HCT116 (cell line): ENCODE measurements around the gene CD96. TPM values are rescaled to one million over a fixed set of nuclear protein-coding genes. Genes with fewer than 3 reads are reported as not detected.

Source experiments
- ATAC-seq: fragments of 200-7000 bp; cut with Tn5 transposase; 2 replicates; pipeline ENCODE4 v1.9.1; 2020; ENCODE audit warnings: mild to moderate bottlenecking, moderate library complexity
- BruUV-seq: library from RNA; stranded (reverse); fragments of 400-500 nt; replicated peaks from 2 replicates; lab custom pipeline; 2021; lab: Mats Ljungman, UMichigan
- CTCF ChIA-PET: fragments of 300-600 bp; sonication (Branson Sonifier 250); formaldehyde crosslinking; loops from one replicate; lab custom pipeline; 2021; ENCODE audit warnings: antibody characterized with exemption; lab: Charles Lee
- POLR2A ChIA-PET: fragments of 300-600, 350-600 bp; sonication (Branson Sonifier 250); formaldehyde crosslinking; loops from one replicate; lab custom pipeline; 2021; ENCODE audit warnings: antibody characterized with exemption; lab: Charles Lee
- RAD21 ChIA-PET, 2 experiments: fragments of 300-600 bp; sonication (Branson Sonifier 250); formaldehyde crosslinking; loops; one replicate each; lab custom pipeline; 2023; ENCODE audit warnings: low total read pairs in 2 of 2; ENCODE audit not compliant: uncharacterized antibody in 2 of 2, unreplicated experiment in 2 of 2, low non-redundant PET in 1 of 2; lab: Charles Lee
- DNase-seq: peaks from one replicate; pipeline ENCODE4 v3.0.0-alpha.2; 2010; ENCODE audit warnings: low read depth, low spot score
- H2AFZ ChIP-seq: fragments of 200-600 bp; shearing (Covaris generic), sonication (generic); 2 replicates; pipeline ENCODE4 v1.6.1; 2017; ENCODE audit warnings: low read depth, mixed run types, mixed read lengths, antibody characterized with exemption, low read length; ENCODE audit not compliant: poor library complexity, severe bottlenecking
- H3K27ac ChIP-seq: 2 replicates; pipeline ENCODE4 v1.5.1; 2012; ENCODE audit warnings: low read depth, low read length
- H3K27me3 ChIP-seq: fragments of 200-600 bp; sonication (generic); 2 replicates; pipeline ENCODE4 v1.6.1; 2016; ENCODE audit warnings: mixed run types, low read length, mixed read lengths; ENCODE audit not compliant: insufficient read depth
- H3K36me3 ChIP-seq, 2 experiments: fragments of 200-500 bp in 1 of 2; fragments of 200-600 bp in 1 of 2; sonication (Bioruptor generic) in 1 of 2; sonication (generic) in 1 of 2; 2 replicates each; pipeline versions ENCODE4 v1.5.1 to v1.6.1; 2014 to 2016; ENCODE audit warnings: low read length in 2 of 2, inconsistent platforms in 1 of 2, mixed read lengths in 1 of 2, mixed run types in 1 of 2; ENCODE audit not compliant: insufficient read depth in 2 of 2, control insufficient read depth in 1 of 2
- H3K4me1 ChIP-seq, 2 experiments: fragments of 200-600 bp in 1 of 2; sonication (generic) in 1 of 2; 2 replicates each; pipeline versions ENCODE4 v1.5.1 to v1.6.1; 2012 to 2017; ENCODE audit warnings: low read length in 2 of 2, inconsistent platforms in 1 of 2, mild to moderate bottlenecking in 1 of 2, mixed read lengths in 1 of 2, mixed run types in 1 of 2, moderate library complexity in 1 of 2; ENCODE audit not compliant: insufficient read depth in 2 of 2, control insufficient read depth in 1 of 2
- H3K4me2 ChIP-seq: fragments of 200-600 bp; sonication (generic); 2 replicates; pipeline ENCODE4 v1.6.1; 2017; ENCODE audit warnings: mixed run types, low read length, mixed read lengths
- H3K4me3 ChIP-seq, 2 experiments: fragments of 200-600 bp in 1 of 2; sonication (generic) in 1 of 2; replicated peaks in 1 of 2; 2 replicates each; pipeline ENCODE4 v1.5.1; 2011 to 2016; ENCODE audit warnings: low read length in 2 of 2, control low read depth in 1 of 2, low read depth in 1 of 2, mild to moderate bottlenecking in 1 of 2, mixed read lengths in 1 of 2, mixed run types in 1 of 2
- H3K79me2 ChIP-seq: fragments of 200-600 bp; sonication (generic); 2 replicates; pipeline ENCODE4 v1.6.1; 2017; ENCODE audit warnings: mild to moderate bottlenecking, mixed run types, low read length, moderate library complexity, mixed read lengths; ENCODE audit not compliant: insufficient read depth
- H3K9ac ChIP-seq: fragments of 200-600 bp; sonication (generic); 2 replicates; pipeline ENCODE4 v1.6.1; 2016; ENCODE audit warnings: low read length, mixed read lengths
- H3K9me2 ChIP-seq: fragments of 200-600 bp; sonication (generic), shearing (Covaris generic); 2 replicates; pipeline ENCODE4 v1.6.1; 2017; ENCODE audit warnings: mixed run types, mild to moderate bottlenecking, moderate library complexity; ENCODE audit not compliant: insufficient read depth
- H3K9me3 ChIP-seq, 2 experiments: fragments of 200-500 bp in 1 of 2; fragments of 200-600 bp in 1 of 2; sonication (Bioruptor generic) in 1 of 2; sonication (generic) in 1 of 2; 2 replicates each; pipeline ENCODE4 v1.6.1; 2014 to 2017; ENCODE audit warnings: low read length in 2 of 2, mixed read lengths in 2 of 2, inconsistent platforms in 1 of 2, low read depth in 1 of 2, mild to moderate bottlenecking in 1 of 2, mixed run types in 1 of 2, moderate library complexity in 1 of 2; ENCODE audit not compliant: control insufficient read depth in 1 of 2, insufficient read depth in 1 of 2
- H4K20me1 ChIP-seq: fragments of 200-600 bp; sonication (generic), shearing (Covaris generic); 2 replicates; pipeline ENCODE4 v1.6.1; 2017; ENCODE audit warnings: mixed run types, mild to moderate bottlenecking, moderate library complexity; ENCODE audit not compliant: insufficient read depth
- CBX3 ChIP-seq: IDR thresholded peaks from 2 replicates; pipeline ENCODE4 v1.6.1; 2012; ENCODE audit warnings: low read depth
- CEBPB ChIP-seq: IDR thresholded peaks from 2 replicates; pipeline ENCODE4 v1.6.1; 2012; ENCODE audit warnings: low read depth
- EZH2 ChIP-seq: fragments of 200-600 bp; sonication (generic); IDR thresholded peaks from 2 replicates; pipeline ENCODE4 v1.6.1; 2017; ENCODE audit warnings: antibody characterized with exemption, mixed run types
- FOSL1 ChIP-seq: IDR thresholded peaks from 2 replicates; pipeline ENCODE4 v1.6.1; 2012; ENCODE audit warnings: low read depth
- JUND ChIP-seq: IDR thresholded peaks from 2 replicates; pipeline ENCODE4 v1.6.1; 2012
- MAX ChIP-seq: IDR thresholded peaks from 2 replicates; pipeline ENCODE4 v1.6.1; 2012
- RAD21 ChIP-seq: IDR thresholded peaks from 2 replicates; pipeline ENCODE4 v1.6.1; 2012; ENCODE audit warnings: low read depth, mild to moderate bottlenecking
- SIN3A ChIP-seq: IDR thresholded peaks from 2 replicates; pipeline ENCODE4 v1.6.1; 2012; ENCODE audit warnings: low read depth
- SP1 ChIP-seq: IDR thresholded peaks from 2 replicates; pipeline ENCODE4 v1.6.1; 2012; ENCODE audit warnings: low read depth
- SRF ChIP-seq: IDR thresholded peaks from 2 replicates; pipeline ENCODE4 v1.6.1; 2012; ENCODE audit warnings: low read depth
- TCF7L2 ChIP-seq: IDR thresholded peaks from 2 replicates; pipeline ENCODE4 v1.7.0; 2011; ENCODE audit warnings: borderline replicate concordance, inconsistent platforms; ENCODE audit not compliant: insufficient read depth, insufficient read length; ENCODE audit errors: extremely low read depth
- YY1 ChIP-seq: IDR thresholded peaks from 2 replicates; pipeline ENCODE4 v1.6.1; 2011; ENCODE audit warnings: low read length, low read depth, moderate library complexity, mild to moderate bottlenecking; ENCODE audit not compliant: insufficient replicate concordance; ENCODE audit errors: extremely low read depth
- intact Hi-C: fragments of 100-400 bp; cut with micrococcal nuclease; formaldehyde crosslinking; loops from 2 replicates; pipeline ENCODE4 v1.10.0; 2022
- total RNA-seq: library from RNA; stranded (reverse); gene quantifications from one replicate; pipeline ENCODE4 v1.2.1, GENCODE V29; 2021; ENCODE audit not compliant: unreplicated experiment
- TF ChIP-seq, protein P1 (sequence below): IDR thresholded peaks from 2 replicates; pipeline ENCODE4 v1.6.1; 2011; ENCODE audit warnings: mild to moderate bottlenecking, low read length, moderate library complexity; ENCODE audit not compliant: insufficient replicate concordance; ENCODE audit errors: extremely low read depth

The CD96 gene
- total RNA-seq, 1 experiment from 2014 or later, result 0.42 TPM

GRCh38 chr3:111695636-111696117 is 153.7 kb downstream of the CD96 start:
- peaks cover 12 to 53% of the 10 kb centered on the region in 2 experiments for H3K4me1 ChIP-seq
- RAD21 ChIA-PET, result no interaction called here
- peaks cover 88% of the 10 kb centered on the region for H3K79me2 ChIP-seq
- no TSS peak for BruUV-seq
- no peaks in the 10 kb centered on the region for H3K27me3 ChIP-seq
- no peaks in the 10 kb centered on the region for H4K20me1 ChIP-seq
- ATAC-seq, result peak; percentile 85
- H3K36me3 ChIP-seq, result no peaks in the 10 kb centered on the region
- no peaks in the 10 kb centered on the region for H3K9me3 ChIP-seq
- no peak overlapping the region for H3K9ac ChIP-seq
- peak overlapping the region in 1 of 2 experiments; percentile 25; a peak in 2 of 4 replicates for H3K4me3 ChIP-seq
- peak; percentile 57 for TF ChIP-seq SP1
- TF ChIP-seq SRF, result no peak
- TF ChIP-seq EZH2, result no peak
- TF ChIP-seq CEBPB, result no peak
- no peak for TF ChIP-seq SIN3A
- TF ChIP-seq JUND, result peak; percentile 70
- peak; percentile 78 for TF ChIP-seq FOSL1
- peak; percentile 65; the same call in 1 of the 2 replicates for TF ChIP-seq CBX3
- TF ChIP-seq, protein P1, sequence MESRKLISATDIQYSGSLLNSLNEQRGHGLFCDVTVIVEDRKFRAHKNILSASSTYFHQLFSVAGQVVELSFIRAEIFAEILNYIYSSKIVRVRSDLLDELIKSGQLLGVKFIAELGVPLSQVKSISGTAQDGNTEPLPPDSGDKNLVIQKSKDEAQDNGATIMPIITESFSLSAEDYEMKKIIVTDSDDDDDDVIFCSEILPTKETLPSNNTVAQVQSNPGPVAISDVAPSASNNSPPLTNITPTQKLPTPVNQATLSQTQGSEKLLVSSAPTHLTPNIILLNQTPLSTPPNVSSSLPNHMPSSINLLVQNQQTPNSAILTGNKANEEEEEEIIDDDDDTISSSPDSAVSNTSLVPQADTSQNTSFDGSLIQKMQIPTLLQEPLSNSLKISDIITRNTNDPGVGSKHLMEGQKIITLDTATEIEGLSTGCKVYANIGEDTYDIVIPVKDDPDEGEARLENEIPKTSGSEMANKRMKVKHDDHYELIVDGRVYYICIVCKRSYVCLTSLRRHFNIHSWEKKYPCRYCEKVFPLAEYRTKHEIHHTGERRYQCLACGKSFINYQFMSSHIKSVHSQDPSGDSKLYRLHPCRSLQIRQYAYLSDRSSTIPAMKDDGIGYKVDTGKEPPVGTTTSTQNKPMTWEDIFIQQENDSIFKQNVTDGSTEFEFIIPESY, result no peak
- TF ChIP-seq RAD21, result no peak
- 0 out of 2 replicates have a peak, but pooled peaks have one; percentile 18 for TF ChIP-seq MAX
- no peak for TF ChIP-seq YY1
- TF ChIP-seq TCF7L2, result no peak
- intact Hi-C loops, result no loop called here
- CTCF ChIA-PET, result no interaction called here
- H2AFZ ChIP-seq, result no peak overlapping the region
- DNase-seq, result no peak
- no peaks in the 10 kb centered on the region for H3K9me2 ChIP-seq
- POLR2A ChIA-PET, result no interaction called here
- peak overlapping the region; percentile 64 for H3K4me2 ChIP-seq
- peak overlapping the region; percentile 6; the same call in 1 of the 2 replicates for H3K27ac ChIP-seq
